Loucy (cell line): Measurements from ENCODE around the gene TOM1L2.

Source experiments
- CTCF ChIP-seq: fragments of 200-600 bp; sonication (generic); conservative IDR thresholded peaks from 2 replicates; pipeline ENCODE4 v1.5.1; 2014; ENCODE audit warnings: mild to moderate bottlenecking, antibody characterized with exemption, low read length
- EZH2phosphoT487 ChIP-seq: fragments of 200-600 bp; IDR thresholded peaks from 2 replicates; pipeline ENCODE4 v1.6.1; 2018; ENCODE audit warnings: antibody characterized with exemption, mild to moderate bottlenecking, moderate library complexity, borderline replicate concordance

GRCh38 chr17:17930674-17931073 lies 41.5 kb downstream of the TOM1L2 start:
- TF ChIP-seq CTCF (no peak), EZH2phosphoT487 (no peak)
